ENCODE data around the gene SEC22B. TPM values are rescaled to one million over a fixed set of nuclear protein-coding genes. Genes with fewer than 3 reads are reported as not detected.
"Not testable (repeated sequence)": the region's sequence is repeated elsewhere in the genome, so short reads cannot be mapped to it uniquely, and the experiment has no call there.

SEC22B gene
- total and polyA plus RNA-seq, 7 donors: 14.2 to 26.9 (median 24.0) TPM

GRCh38 chr1:120133228-120133927, 42.9 kb downstream of the SEC22B start:
- no peaks in the 10 kb centered on the region for H3K9me3 ChIP-seq
- DNase-seq (no peak), ATAC-seq (peak in 1 of 4 donors; percentile 32)
- no peak for TF ChIP-seq CTCF (IDR thresholded peaks at IDR 0.05)
- H3K27ac ChIP-seq: no peak overlapping the region
- no peak overlapping the region for H3K4me3 ChIP-seq
- H3K27me3 ChIP-seq (ENCODE audit: insufficient read depth in 3 of 3, low read length in 2 of 3): no peaks in the 10 kb centered on the region
- no peaks in the 10 kb centered on the region for H3K36me3 ChIP-seq (ENCODE audit: insufficient read depth in 1 of 2, low read depth in 1 of 2)
- WGBS, 3 donors: 94 to 98% (median 95%) methylated on average over 2 of the region's 2 CpGs
- intact Hi-C loops (cut with DNase I): no loop called here
- H3K4me1 ChIP-seq: no peaks in the 10 kb centered on the region

GRCh38 chr1:120132406-120132763, 43.9 kb downstream of the SEC22B start:
- H3K9me3 ChIP-seq: not testable (repeated sequence)

GRCh38 chr1:120131611-120132405, 44.5 kb downstream of the SEC22B start:
- H3K36me3 ChIP-seq (ENCODE audit: insufficient read depth in 1 of 2, low read depth in 1 of 2); H3K4me3 ChIP-seq; intact Hi-C loops (cut with DNase I); H3K9me3 ChIP-seq; H3K4me1 ChIP-seq; H3K27me3 ChIP-seq (ENCODE audit: insufficient read depth in 3 of 3, low read length in 2 of 3); H3K27ac ChIP-seq: not testable (repeated sequence)
- 25 to 32% (median 30%) methylated on average over 8 to 9 of the region's 10 CpGs for WGBS, 3 donors
- ATAC-seq: peak; percentile 78 to 91 (median 86)
- peak; percentile 63 to 81 for DNase-seq

More at GRCh38 chr1:120132406-120132763, 43.9 kb downstream of the SEC22B start:
- ATAC-seq; H3K4me1 ChIP-seq; H3K36me3 ChIP-seq (ENCODE audit: insufficient read depth in 1 of 2, low read depth in 1 of 2); DNase-seq; intact Hi-C loops (cut with DNase I); H3K27me3 ChIP-seq (ENCODE audit: insufficient read depth in 3 of 3, low read length in 2 of 3); H3K27ac ChIP-seq; H3K4me3 ChIP-seq: not testable (repeated sequence)
- WGBS, 3 donors: 66 to 85% (median 77%) methylated on average over 2 of the region's 2 CpGs

GRCh38 chr1:120127921-120128320, 48.4 kb downstream of the SEC22B start:
- H3K36me3 ChIP-seq (ENCODE audit: insufficient read depth in 1 of 2, low read depth in 1 of 2); intact Hi-C loops (cut with DNase I); H3K27ac ChIP-seq; H3K27me3 ChIP-seq (ENCODE audit: insufficient read depth in 3 of 3, low read length in 2 of 3); H3K9me3 ChIP-seq; DNase-seq; ATAC-seq; H3K4me3 ChIP-seq; H3K4me1 ChIP-seq: not testable (repeated sequence)
- WGBS, 3 donors: 80 to 100% (median 82%) methylated on average over 1 of the region's 1 CpG

GRCh38 chr1:120126216-120126615, 50.1 kb downstream of the SEC22B start:
- H3K27me3 ChIP-seq (ENCODE audit: insufficient read depth in 3 of 3, low read length in 2 of 3); H3K4me3 ChIP-seq; H3K9me3 ChIP-seq; intact Hi-C loops (cut with DNase I); H3K27ac ChIP-seq; H3K4me1 ChIP-seq; H3K36me3 ChIP-seq (ENCODE audit: insufficient read depth in 1 of 2, low read depth in 1 of 2); DNase-seq; ATAC-seq: not testable (repeated sequence)
- WGBS, 3 donors: 83 to 100% (median 97%) methylated on average over 1 to 4 of the region's 6 CpGs

GRCh38 chr1:120124628-120125027, 51.7 kb downstream of the SEC22B start:
- H3K9me3 ChIP-seq; H3K36me3 ChIP-seq (ENCODE audit: insufficient read depth in 1 of 2, low read depth in 1 of 2); H3K4me1 ChIP-seq; H3K4me3 ChIP-seq; H3K27ac ChIP-seq; intact Hi-C loops (cut with DNase I); ATAC-seq; DNase-seq; H3K27me3 ChIP-seq (ENCODE audit: insufficient read depth in 3 of 3, low read length in 2 of 3): not testable (repeated sequence)
- WGBS, 3 donors: 79 to 100% methylated on average over 1 of the region's 1 CpG; no CpG with 5 or more reads in 1 of the 3 donors

GRCh38 chr1:120123813-120124510, 52.4 kb downstream of the SEC22B start:
- H3K9me3 ChIP-seq; H3K36me3 ChIP-seq (ENCODE audit: insufficient read depth in 1 of 2, low read depth in 1 of 2); H3K27me3 ChIP-seq (ENCODE audit: insufficient read depth in 3 of 3, low read length in 2 of 3); DNase-seq; ATAC-seq; intact Hi-C loops (cut with DNase I); H3K4me3 ChIP-seq; H3K27ac ChIP-seq; H3K4me1 ChIP-seq: not testable (repeated sequence)
- 84 to 89% (median 85%) methylated on average over 4 of the region's 4 CpGs for WGBS, 3 donors

- intact Hi-C loops (cut with DNase I); DNase-seq; H3K36me3 ChIP-seq (ENCODE audit: insufficient read depth in 1 of 2, low read depth in 1 of 2); H3K4me1 ChIP-seq; H3K27ac ChIP-seq; H3K27me3 ChIP-seq (ENCODE audit: insufficient read depth in 3 of 3, low read length in 2 of 3); H3K4me3 ChIP-seq; H3K9me3 ChIP-seq; ATAC-seq: not testable (repeated sequence)
- WGBS, 3 donors: 50 to 88% (median 86%) methylated on average over 1 of the region's 5 CpGs
Measured at GRCh38 chr1:120122262-120122893, 53.9 kb downstream of the SEC22B start.

GRCh38 chr1:120121830-120122229, 54.5 kb downstream of the SEC22B start:
- H3K27ac ChIP-seq; H3K4me1 ChIP-seq; ATAC-seq; DNase-seq; H3K4me3 ChIP-seq; H3K9me3 ChIP-seq; intact Hi-C loops (cut with DNase I); H3K36me3 ChIP-seq (ENCODE audit: insufficient read depth in 1 of 2, low read depth in 1 of 2); H3K27me3 ChIP-seq (ENCODE audit: insufficient read depth in 3 of 3, low read length in 2 of 3): not testable (repeated sequence)
- 78 to 100% (median 93%) methylated on average over 1 of the region's 1 CpG for WGBS, 3 donors
